AG04449 (cell line): ENCODE results near the gene GABARAP.

Source experiments
- CTCF ChIA-PET: fragments of 350-600 bp; formaldehyde crosslinking; extraction: SDS; loops from one replicate; lab custom pipeline; 2021; ENCODE audit warnings: antibody characterized with exemption; lab: Yijun Ruan, JAX
- POLR2A ChIA-PET: fragments of 400-600, 350-600 bp; formaldehyde crosslinking; extraction: SDS; loops from one replicate; lab custom pipeline; 2020; ENCODE audit warnings: antibody characterized with exemption, inconsistent platforms; lab: Yijun Ruan, JAX
- DNase-seq: peaks from one replicate; pipeline ENCODE4 v3.0.0-alpha.2; 2010; ENCODE audit warnings: low read depth, low spot score
- H3K4me3 ChIP-seq: 2 replicates; pipeline ENCODE4 v1.5.1; 2011; ENCODE audit warnings: low read depth, mild to moderate bottlenecking, control low read depth, low read length
- TF ChIP-seq, protein P1 (sequence below): IDR thresholded peaks from one replicate; pipeline ENCODE4 v1.5.1; 2011; ENCODE audit warnings: mild to moderate bottlenecking, moderate library complexity, low read length, control low read depth, inconsistent platforms; ENCODE audit not compliant: insufficient read depth; ENCODE audit errors: missing control alignments

The GABARAP gene

DNA sequence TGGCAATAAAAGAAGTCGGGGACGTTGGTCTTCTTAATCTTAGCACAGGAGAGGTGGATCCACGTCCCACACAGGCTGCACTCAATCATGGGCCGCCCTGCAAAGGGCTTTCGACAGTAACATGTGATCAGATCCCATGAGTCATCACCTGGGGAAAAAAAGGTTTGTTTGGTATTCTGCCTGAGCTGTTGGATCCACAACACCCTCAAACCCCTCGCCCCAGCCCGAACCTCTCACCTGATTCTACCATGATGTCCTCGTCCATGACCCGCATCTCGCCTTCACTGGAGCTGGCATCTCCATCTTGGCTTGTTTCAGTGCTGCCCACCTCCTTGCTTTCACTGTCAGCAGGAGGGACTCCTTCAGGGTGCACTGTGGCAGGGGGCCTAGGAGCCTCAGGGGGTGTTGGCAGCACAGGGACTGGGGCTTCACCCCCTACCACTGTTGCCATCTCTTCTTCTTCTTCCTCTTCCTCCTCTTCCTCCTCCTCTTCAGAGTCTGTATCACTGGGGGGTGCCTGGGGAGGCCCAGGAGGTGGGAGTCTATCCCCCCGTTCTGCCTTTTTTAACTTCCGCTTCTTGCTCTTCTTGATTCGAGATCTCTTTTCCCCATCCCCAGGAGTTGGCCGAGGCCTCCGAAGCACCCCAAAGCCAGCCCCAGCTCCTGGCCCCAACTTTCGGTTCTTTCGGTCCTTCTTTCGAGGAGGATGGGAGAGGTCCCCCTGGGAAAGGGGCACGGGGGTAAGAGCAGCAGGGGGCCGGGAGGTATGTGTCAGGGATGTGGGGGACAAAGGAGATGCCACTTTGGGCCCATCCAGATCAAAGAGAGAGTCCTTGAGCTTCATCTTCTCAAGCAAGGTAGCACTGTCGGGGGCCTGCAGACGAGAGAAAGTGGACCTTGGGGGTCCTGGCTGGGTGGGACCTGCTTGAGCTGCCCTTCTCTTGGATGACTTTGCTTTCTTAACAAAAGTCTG, 6.3 kb downstream of the GABARAP start:
- ChIA-PET POLR2A (interaction anchor here (0.7 to 5.2 kb wide), 2 partner anchors 14 to 16 kb away, joined by 3 to 82 read pairs; partner anchors contain the start of genes ACADVL and DLG4), CTCF (interaction anchor here (1.2 to 1.5 kb wide), 2 partner anchors 15 to 190 kb away, joined by 3 read pairs; no protein-coding TSS in a partner anchor)
- TF ChIP-seq, protein P1, sequence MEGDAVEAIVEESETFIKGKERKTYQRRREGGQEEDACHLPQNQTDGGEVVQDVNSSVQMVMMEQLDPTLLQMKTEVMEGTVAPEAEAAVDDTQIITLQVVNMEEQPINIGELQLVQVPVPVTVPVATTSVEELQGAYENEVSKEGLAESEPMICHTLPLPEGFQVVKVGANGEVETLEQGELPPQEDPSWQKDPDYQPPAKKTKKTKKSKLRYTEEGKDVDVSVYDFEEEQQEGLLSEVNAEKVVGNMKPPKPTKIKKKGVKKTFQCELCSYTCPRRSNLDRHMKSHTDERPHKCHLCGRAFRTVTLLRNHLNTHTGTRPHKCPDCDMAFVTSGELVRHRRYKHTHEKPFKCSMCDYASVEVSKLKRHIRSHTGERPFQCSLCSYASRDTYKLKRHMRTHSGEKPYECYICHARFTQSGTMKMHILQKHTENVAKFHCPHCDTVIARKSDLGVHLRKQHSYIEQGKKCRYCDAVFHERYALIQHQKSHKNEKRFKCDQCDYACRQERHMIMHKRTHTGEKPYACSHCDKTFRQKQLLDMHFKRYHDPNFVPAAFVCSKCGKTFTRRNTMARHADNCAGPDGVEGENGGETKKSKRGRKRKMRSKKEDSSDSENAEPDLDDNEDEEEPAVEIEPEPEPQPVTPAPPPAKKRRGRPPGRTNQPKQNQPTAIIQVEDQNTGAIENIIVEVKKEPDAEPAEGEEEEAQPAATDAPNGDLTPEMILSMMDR, result no peak
- no peak for DNase-seq
- no peak overlapping the region; the same call in 1 of the 2 replicates for H3K4me3 ChIP-seq

DNA sequence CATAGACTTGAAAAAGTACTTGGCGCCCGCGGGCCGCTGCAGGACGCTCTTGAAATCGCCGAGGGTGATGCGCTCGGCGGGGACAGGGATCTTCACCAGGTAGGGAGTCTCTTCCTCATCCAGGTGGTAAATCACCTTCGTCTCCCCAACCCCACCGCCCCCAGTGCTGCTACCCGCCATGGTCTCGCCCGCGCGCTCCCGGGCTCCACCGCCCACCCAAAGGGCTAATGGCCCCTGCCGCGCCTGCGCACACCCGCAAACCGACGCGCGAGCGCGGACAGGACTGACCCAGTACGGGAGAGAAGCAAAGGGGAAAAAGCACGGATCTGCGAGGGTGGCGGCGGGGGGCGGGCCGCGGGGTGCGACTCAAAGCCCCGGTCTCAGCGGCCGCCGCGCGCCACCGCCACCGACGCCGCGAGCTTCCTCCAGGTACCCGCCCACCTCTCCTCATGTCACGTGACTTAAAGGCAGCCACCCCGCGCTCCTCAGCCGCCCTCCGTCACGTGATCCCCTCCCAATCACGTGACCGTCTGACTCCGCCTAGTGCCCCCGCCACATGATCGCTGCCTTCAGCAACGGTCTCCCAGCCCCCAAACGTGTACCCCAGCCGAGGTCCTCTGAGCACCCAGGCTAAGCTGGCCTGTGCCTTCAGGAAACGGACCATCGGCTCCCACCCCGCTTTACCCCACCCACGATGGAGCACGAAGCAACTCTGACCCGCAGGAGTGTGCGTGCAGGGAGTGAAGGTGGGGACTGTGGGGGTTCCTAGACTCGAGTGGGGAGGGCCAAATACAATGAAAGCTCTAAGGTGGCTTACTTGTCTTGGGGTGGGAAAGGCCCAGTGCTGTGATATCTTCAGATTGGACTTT, 7.9 kb downstream of the GABARAP start, which contains the start of gene DVL2:
Gene DVL2 (minus strand): TSS at position 435 of the 869 bp plus-strand sequence. CDS start 255 bp downstream, at position 180.
- H3K4me3 ChIP-seq, result peak within 1 kb of the TSS; percentile 84
- POLR2A ChIA-PET, result interaction anchor here (1.0 to 5.2 kb wide), 3 partner anchors 8 to 19 kb away, joined by 3 to 82 read pairs (median 3); partner anchors contain the start of genes ACADVL, DLG4 and GABARAP
- CTCF ChIA-PET, result interaction anchor here (0.7 kb wide), 1 partner anchor 14 kb away, joined by 5 read pairs; no protein-coding TSS in a partner anchor
- TF ChIP-seq, protein P1, result no peak
- DNase-seq, result no peak

DNA sequence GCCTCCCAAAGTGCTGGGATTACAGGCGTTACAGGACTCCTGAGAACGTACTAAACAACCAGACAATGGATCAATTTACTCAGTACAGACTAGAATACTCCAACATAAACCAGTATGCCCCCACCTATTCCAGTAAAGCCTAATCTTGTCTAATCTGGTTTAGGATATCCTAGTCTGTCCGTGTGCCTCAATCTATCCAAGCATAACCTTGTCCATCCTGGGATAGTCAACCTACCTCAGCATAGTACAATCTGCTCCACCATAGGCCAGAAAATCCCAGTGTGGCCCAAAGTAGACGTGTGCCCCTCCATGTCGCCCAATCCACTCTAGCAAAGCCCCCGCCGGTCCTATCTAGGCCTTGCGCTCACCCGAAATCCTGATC, 8.6 kb downstream of the GABARAP start:
- H3K4me3 ChIP-seq, result peak overlapping the region; percentile 84
- POLR2A ChIA-PET, result interaction anchor here (1.0 to 5.2 kb wide), 3 partner anchors 9 to 18 kb away, joined by 3 to 82 read pairs (median 3); partner anchors contain the start of genes ACADVL, DLG4 and GABARAP
- TF ChIP-seq, protein P1, result no peak
- CTCF ChIA-PET, result interaction anchor here (1.3 kb wide), 1 partner anchor 12 kb away, joined by 4 read pairs; no protein-coding TSS in a partner anchor
- no peak for DNase-seq

DNA sequence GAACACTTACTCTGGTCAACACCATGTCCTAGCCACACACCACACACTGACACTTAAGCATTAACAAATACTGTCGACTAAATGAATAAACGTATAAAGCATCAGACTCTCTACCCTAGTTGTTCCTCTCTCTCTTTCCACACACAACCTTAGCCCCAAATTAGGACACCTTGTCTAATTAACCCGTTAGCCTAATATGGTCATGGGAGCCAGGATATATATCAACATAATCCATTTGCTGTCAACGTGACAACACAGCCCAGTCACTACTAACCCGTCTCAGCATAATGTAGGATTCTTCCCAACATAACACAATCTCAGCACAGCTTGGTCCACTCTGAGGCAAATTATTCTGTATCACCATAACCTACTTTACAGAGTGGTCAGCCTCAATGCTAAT, 10.1 kb downstream of the GABARAP start:
- POLR2A ChIA-PET, result interaction anchor here (5.2 kb wide), 1 partner anchor 10 kb away, joined by 82 read pairs; the partner anchor contains the start of genes ACADVL and DLG4
- H3K4me3 ChIP-seq, result peak overlapping the region; percentile 19; the same call in 1 of the 2 replicates
- TF ChIP-seq, protein P1, result no peak
- CTCF ChIA-PET, result interaction anchor here (0.8 kb wide), 1 partner anchor 117 kb away, joined by 3 read pairs; no protein-coding TSS in a partner anchor
- DNase-seq, result no peak

DNA sequence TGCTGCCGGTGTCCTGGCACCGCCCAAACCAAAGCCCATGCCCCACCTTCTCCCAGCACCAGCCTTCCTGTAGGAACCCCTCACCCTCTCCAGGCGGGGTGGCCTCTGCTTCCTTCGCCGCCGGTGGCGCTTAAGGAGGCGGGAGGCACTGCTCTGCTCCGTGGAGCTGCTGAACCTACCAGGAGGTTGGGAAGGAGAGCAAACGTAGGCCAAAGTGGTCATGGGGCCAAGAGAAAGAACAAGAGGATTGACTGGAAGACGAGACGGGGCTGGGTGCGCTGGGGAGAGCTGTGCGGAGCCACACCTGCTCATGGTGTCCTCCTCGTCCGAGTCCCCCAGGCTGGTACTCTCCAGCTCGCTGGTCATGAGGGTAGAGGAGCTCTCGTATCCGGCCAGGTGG, 12.7 kb downstream of the GABARAP start:
- ChIA-PET CTCF (interaction anchor here (1.5 to 1.7 kb wide), 2 partner anchors 9 to 52 kb away, joined by 3 to 12 read pairs; no protein-coding TSS in a partner anchor), POLR2A (interaction anchor here (1.0 kb wide), 1 partner anchor 10 kb away, joined by 5 read pairs; the partner anchor contains the start of genes ACADVL and DLG4)
- H3K4me3 ChIP-seq, result no peak overlapping the region
- TF ChIP-seq, protein P1, result no peak
- DNase-seq, result no peak
